GM18519 (cell line): ENCODE measurements around the gene CHCHD6.
"Not testable (repeated sequence)": the region's sequence is repeated elsewhere in the genome, so short reads cannot be mapped to it uniquely, and the experiment has no call there.

Experiments
- ATAC-seq: cut with Tn5 transposase; IDR thresholded peaks from one replicate; pipeline ENCODE4 v1.9.1; 2021; ENCODE audit warnings: mild to moderate bottlenecking, moderate library complexity; ENCODE audit not compliant: unreplicated experiment, low FRiP score

The CHCHD6 gene

DNA sequence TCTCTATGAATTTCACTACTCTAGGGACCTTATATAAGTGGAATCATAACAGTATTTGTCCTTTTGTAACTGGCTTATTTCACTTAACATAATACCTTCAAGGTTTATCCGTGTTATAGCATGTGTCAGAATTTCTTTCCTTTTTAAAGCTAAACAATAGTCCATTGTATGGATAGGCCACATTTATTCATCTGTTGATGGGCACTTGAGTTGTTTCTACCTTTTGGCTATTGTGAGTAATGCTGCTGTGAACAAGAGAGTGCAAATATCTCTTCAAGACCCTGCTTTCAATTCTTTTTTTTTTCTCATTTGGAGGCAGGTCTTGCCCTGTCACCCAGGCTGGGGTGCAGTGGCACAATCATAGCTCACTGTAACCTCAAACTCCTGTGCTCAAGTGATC lies 56.5 kb downstream of the CHCHD6 start:
- ATAC-seq, result no peak

DNA sequence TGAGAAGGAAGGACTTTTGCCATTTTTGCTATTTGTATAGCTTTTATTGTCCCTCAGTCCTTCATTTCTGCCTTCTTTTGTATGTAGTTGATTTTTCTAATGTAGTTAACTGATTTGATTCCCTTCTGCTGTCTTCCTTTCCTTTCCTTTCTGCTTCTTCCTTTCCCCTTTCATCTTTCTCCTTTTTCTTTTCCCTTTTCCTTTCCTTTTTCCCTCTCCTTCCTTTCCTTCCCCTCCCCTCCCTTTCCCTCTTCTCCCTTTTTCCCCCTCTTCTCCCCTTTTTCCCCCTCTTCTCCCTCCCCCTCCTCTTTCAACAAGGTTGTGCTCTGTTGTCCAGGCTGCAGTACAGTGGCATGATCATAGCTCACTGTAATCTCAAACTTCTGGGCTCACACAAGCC lies 59.0 kb downstream of the CHCHD6 start:
- no peak for ATAC-seq

GRCh38 chr3:126765187-126766069 lies 61.4 kb downstream of the CHCHD6 start:
- ATAC-seq, result no peak

GRCh38 chr3:126766653-126767052 lies 62.6 kb downstream of the CHCHD6 start:
- no peak for ATAC-seq

- ATAC-seq, result no peak
Observed at GRCh38 chr3:126768903-126769302, 64.9 kb downstream of the CHCHD6 start.

DNA sequence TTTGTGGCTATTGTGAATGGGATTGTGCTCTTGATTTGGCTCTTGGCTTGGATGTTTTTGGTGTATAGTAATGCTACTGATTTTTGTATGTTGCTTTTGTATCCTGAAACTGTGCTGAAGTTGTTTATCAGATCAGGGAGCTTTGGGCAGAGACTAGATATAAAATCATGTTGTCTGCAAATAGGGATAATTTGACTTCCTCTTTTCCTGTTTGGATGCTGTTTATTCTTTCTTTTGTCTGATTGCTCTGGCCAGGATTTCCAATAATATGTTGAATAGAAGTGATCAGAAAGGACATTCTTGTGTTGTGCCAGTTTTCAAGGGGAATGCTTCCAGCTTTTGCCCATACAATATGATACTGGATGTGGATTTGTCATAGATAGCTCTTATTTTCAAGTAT lies 66.1 kb downstream of the CHCHD6 start:
- no peak for ATAC-seq

- no peak for ATAC-seq
Observed at GRCh38 chr3:126773167-126773566, 69.1 kb downstream of the CHCHD6 start.

DNA sequence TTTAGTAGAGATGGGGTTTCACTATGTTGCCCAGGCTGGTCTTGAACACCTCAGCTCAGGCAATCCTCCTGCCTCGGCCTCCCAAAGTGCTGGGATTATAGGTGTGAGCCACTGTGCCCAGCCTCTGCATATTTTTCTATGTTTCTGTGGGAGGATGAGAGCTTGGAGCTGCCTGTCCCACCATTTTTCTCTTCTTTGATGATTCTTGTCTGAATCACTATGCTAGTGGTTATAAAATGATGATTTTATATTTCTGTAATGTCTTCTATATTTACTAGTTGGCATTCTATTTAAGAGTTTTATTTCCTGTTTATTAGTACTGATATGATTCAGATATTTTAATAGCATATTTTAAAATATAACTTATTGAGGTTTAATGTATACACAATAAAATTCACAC lies 69.7 kb downstream of the CHCHD6 start:
- no peak for ATAC-seq

GRCh38 chr3:126777366-126777765 lies 73.3 kb downstream of the CHCHD6 start:
- ATAC-seq, result no peak

DNA sequence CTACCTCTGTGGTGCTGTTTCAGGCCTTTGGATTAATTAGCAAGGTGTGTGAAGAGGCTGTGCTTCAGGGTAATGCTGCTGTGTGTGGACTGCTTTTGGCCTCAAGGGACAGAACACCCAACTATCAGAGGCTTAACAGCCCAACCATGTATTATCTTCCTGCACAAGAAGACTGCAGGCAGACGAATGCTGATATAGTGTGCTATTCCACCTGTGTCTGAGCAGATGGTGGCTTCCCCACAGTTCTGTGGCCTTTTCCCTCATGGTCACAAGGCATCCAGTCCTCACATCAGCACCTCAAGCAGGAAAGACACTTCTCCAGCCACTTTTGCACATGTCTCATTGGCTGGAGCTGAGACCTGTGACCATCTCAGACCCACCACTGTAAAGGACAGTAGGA lies 76.6 kb downstream of the CHCHD6 start:
- ATAC-seq, result no peak

DNA sequence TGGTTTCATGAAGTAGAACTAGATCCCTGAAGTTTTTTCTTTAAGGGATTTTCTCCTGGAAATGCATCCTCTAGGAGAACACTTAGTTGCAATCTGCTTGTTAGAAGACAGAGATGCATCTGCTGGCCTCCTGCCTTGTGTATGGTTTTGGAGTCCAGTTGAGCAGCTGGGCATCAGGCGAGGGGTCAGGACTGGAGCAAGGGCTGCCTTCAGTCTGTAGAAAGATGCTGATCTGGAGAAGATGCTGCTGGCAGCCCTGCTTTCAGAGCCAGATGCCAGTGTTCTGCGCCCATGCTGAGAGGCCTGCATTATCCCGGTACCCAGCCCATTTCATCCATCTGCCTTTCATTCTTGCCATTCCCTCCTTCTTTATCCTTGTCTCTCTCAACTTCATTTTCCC lies 77.4 kb downstream of the CHCHD6 start:
- no peak for ATAC-seq

GRCh38 chr3:126781889-126782491 lies 78.0 kb downstream of the CHCHD6 start:
- no peak for ATAC-seq

- ATAC-seq, result no peak
Observed at GRCh38 chr3:126782536-126782935, 78.5 kb downstream of the CHCHD6 start.

DNA sequence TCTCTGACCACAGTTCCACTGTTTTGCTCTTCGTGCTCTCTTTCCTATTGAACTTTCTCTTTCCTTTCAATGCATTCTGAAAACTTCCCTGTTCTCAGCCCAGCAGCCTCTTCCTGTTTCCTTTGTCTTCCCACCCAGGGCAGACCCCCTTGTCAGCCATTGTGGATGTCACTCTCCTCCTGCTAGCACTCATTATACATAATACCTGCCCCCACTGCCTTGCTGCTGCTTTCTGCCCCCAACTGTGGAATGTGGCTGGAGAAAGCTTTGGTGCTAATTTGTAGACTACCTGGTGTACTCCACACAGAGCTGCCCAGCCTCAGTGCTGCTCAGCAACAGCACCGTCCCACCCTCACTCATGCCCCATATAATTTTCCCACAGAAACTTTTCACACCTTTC lies 80.2 kb downstream of the CHCHD6 start:
- ATAC-seq, result no peak

DNA sequence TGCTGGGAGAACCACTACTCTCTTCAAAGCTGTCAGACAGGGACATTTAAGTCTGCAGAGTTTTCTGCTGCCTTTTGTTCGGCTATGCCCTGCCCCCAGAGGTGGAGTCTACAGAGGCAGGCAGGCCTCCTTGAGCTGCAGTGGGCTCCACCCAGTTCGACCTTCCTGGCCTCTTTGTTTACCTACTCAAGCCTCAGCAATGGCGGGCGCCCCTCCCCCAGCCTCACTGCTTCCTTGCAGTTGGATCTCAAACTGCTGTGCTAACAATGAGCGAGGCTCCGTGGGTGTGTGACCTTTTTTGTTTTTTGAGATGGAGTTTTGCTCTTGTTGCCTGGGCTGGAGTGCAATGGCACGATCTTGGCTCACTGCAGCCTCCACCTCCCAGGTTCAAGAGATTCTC lies 87.3 kb downstream of the CHCHD6 start:
- ATAC-seq, result not testable (repeated sequence)

DNA sequence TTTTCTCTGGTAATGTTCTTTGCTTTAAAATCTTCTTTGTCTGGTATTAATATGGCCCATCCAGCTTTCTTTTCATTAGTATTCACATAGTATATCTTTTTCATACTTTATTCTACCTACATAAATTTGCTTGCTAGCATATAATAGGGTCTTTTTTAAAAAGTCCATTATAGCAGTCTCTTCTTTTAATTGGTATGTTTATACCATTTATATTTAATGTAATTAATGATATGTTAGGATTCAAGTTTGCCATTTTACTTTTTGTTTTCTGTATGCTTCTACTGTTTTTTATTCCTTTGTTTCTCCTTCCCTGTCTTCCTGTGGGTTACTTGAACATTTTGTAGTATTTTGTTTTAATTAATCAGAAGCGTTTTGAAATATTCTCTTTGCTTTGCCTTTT lies 89.0 kb downstream of the CHCHD6 start:
- no peak for ATAC-seq

DNA sequence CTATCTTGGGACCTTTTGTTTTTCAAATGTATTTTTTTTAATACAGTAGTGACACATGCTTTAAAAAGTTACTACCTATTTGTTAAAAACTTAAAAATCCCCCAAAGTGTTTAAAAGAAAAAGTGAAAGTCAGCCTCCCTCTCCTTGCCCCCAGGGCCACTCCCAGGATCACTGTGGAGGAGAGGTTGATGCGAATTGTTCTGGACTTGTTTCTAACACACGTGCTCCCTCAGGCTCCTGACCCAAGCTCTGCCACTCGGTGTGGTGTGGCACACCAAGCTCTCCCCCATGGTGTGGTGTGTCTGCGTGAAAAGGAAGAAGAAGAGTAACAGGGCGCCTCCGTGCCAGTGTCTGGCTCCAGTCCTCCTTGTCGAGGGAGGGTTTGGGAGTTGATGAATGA lies 93.5 kb downstream of the CHCHD6 start:
- no peak for ATAC-seq

GRCh38 chr3:126798521-126798920 lies 94.5 kb downstream of the CHCHD6 start:
- no peak for ATAC-seq

DNA sequence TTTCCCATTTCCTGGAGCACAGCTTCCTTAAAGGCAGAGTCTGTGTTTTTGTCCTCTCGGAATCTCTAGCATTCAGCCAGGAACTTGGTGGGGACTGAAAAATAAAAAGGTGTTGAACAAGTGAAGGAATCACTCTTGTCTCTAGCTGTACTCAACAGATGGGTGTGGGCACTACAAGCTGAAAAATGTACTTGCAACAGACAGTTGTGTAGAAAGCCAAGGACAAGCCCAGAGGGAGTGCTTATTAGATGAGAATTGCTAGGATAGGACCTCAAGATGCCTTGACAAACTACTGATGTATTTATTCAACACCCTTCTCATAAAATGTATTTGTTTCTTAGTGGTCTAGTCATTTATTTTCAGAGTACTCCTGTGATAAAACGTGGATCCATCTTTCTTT lies 95.1 kb downstream of the CHCHD6 start:
- ATAC-seq, result no peak

- not testable (repeated sequence) for ATAC-seq
Observed at GRCh38 chr3:126801312-126801711, 97.3 kb downstream of the CHCHD6 start.

GRCh38 chr3:126807795-126808194 lies 103.8 kb downstream of the CHCHD6 start:
- ATAC-seq, result no peak

DNA sequence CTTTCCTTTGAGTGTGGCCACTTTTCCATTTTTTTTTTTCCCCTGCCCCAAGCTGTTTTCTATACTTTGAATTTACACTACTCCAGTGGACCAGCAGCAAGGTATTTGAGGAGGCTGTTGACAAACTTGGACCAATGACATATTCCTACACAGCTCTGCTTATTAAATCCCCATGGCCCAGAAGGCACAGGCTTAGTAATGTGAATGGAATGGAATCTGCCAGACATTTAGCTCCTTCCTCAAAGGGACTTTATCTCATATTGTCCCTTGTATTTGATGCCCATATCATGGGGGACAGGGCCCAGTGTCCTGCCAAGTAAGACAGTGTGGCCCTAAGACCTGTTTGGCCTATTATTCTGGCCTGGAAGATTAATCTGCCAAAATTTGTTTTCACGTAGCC lies 107.5 kb downstream of the CHCHD6 start:
- ATAC-seq, result no peak
